Posterior vena cava (tissue), 2 donors: Measurements from ENCODE around the gene TAAR8. TPM values are rescaled to one million over a fixed set of nuclear protein-coding genes. Genes with fewer than 3 reads are reported as not detected.

Source experiments
- DNase-seq: peaks from one replicate; pipeline ENCODE4 v3.0.0-alpha.2; 2020; ENCODE audit warnings: low spot score
- intact Hi-C, 2 donors: fragments of 100-400 bp; cut with DNase I; formaldehyde crosslinking; loops; one replicate each; pipeline versions ENCODE4 v1.14.1 to v1.14.2; 2022 to 2023
- long read RNA-seq, 2 donors: library from polyadenylated mRNA; unstranded; transcript quantifications; one replicate each; pipeline ENCODE4 v2.0.0, GENCODE V29; 2020 to 2021
- total RNA-seq, 2 donors: library from RNA; stranded (reverse); fragmentation: NEBNext Ultra II Directional; extraction: Animal tissue kit (Norgen Biotek cat#: 25700); gene quantifications; one replicate each; pipeline ENCODE4 v1.2.1, GENCODE V29; 2021
- donor health status: DM: yes; HTN: yes; CAD: no.
- donor health status: DM: yes; HTN: yes; CAD: no.

The TAAR8 gene
- total RNA-seq, result not detected
- long read RNA-seq, donor 1, result 0 reads
- long read RNA-seq, donor 2, result 0 reads

GRCh38 chr6:132552372-132552771 is at the start of gene TAAR8:
Gene TAAR8, plus strand, starts transcription at chr6:132552672. Its CDS starts 21 bp downstream, at chr6:132552693.
- intact Hi-C loops, result no loop called here
- no peak for DNase-seq

- no peak for DNase-seq
- intact Hi-C loops, result no loop called here
These were observed 47.7 kb upstream of the TAAR8 start for GRCh38 chr6:132504757-132505156.

GRCh38 chr6:132505158-132505557 is 47.3 kb upstream of the TAAR8 start:
- intact Hi-C loops, result no loop called here

GRCh38 chr6:132506461-132506860 is 46.0 kb upstream of the TAAR8 start:
- intact Hi-C loops, result no loop called here
- no peak for DNase-seq

More at GRCh38 chr6:132505158-132505557, 47.3 kb upstream of the TAAR8 start:
- DNase-seq, result no peak

- intact Hi-C loops, result no loop called here
- no peak for DNase-seq
These were observed 45.3 kb upstream of the TAAR8 start for GRCh38 chr6:132506869-132507808.

GRCh38 chr6:132511210-132511830 is 41.2 kb upstream of the TAAR8 start:
- intact Hi-C loops, result loop anchor here in 1 of 2 donors (10.0 kb wide), 1 partner anchor 303 kb away; the partner anchor contains the start of gene RPS12
- no peak for DNase-seq

- no peak for DNase-seq
- intact Hi-C loops, result loop anchor here in 1 of 2 donors (10.0 kb wide), 1 partner anchor 303 kb away; the partner anchor contains the start of gene RPS12
These were observed 40.6 kb upstream of the TAAR8 start for GRCh38 chr6:132511831-132512220.

GRCh38 chr6:132512342-132512637 is 40.2 kb upstream of the TAAR8 start:
- intact Hi-C loops, result loop anchor here in 1 of 2 donors (10.0 kb wide), 1 partner anchor 303 kb away; the partner anchor contains the start of gene RPS12
- DNase-seq, result no peak

- intact Hi-C loops, result loop anchor here in 1 of 2 donors (10.0 kb wide), 1 partner anchor 302 kb away; the partner anchor contains the start of gene RPS12
- DNase-seq, result peak; percentile 96
These were observed 39.5 kb upstream of the TAAR8 start, which contains the start of gene STX7 for GRCh38 chr6:132512638-132513632. Gene STX7, minus strand, starts transcription at chr6:132513116. Its CDS starts 9,586 bp downstream, at chr6:132503530.

- intact Hi-C loops, result loop anchor here in 1 of 2 donors (10.0 kb wide), 1 partner anchor 301 kb away; the partner anchor contains the start of gene RPS12
- no peak for DNase-seq
These were observed 38.5 kb upstream of the TAAR8 start for GRCh38 chr6:132513831-132514545.

GRCh38 chr6:132515386-132515785 is 37.1 kb upstream of the TAAR8 start:
- intact Hi-C loops, result loop anchor here in 1 of 2 donors (10.0 kb wide), 1 partner anchor 299 kb away; the partner anchor contains the start of gene RPS12

GRCh38 chr6:132520953-132521352 is 31.5 kb upstream of the TAAR8 start:
- DNase-seq, result no peak
- intact Hi-C loops, result no loop called here

More at GRCh38 chr6:132515386-132515785, 37.1 kb upstream of the TAAR8 start:
- no peak for DNase-seq

GRCh38 chr6:132524646-132525045 is 27.8 kb upstream of the TAAR8 start:
- no peak for DNase-seq
- intact Hi-C loops, result no loop called here

GRCh38 chr6:132525866-132526265 is 26.6 kb upstream of the TAAR8 start:
- intact Hi-C loops, result no loop called here
- DNase-seq, result no peak

GRCh38 chr6:132526461-132526860 is 26.0 kb upstream of the TAAR8 start:
- intact Hi-C loops, result no loop called here

GRCh38 chr6:132527791-132528190 is 24.7 kb upstream of the TAAR8 start:
- DNase-seq, result no peak
- intact Hi-C loops, result no loop called here

More at GRCh38 chr6:132526461-132526860, 26.0 kb upstream of the TAAR8 start:
- DNase-seq, result no peak

GRCh38 chr6:132530293-132530974 is 22.0 kb upstream of the TAAR8 start:
- intact Hi-C loops, result no loop called here
- no peak for DNase-seq
